GM21786 (cell line): ENCODE measurements around the gene BRCA1.
"Not testable (repeated sequence)": the region's sequence is repeated elsewhere in the genome, so short reads cannot be mapped to it uniquely, and the experiment has no call there.

Source experiments
- ATAC-seq: cut with Tn5 transposase; IDR thresholded peaks from one replicate; pipeline ENCODE4 v1.9.1; 2021; ENCODE audit not compliant: unreplicated experiment

BRCA1 gene

DNA sequence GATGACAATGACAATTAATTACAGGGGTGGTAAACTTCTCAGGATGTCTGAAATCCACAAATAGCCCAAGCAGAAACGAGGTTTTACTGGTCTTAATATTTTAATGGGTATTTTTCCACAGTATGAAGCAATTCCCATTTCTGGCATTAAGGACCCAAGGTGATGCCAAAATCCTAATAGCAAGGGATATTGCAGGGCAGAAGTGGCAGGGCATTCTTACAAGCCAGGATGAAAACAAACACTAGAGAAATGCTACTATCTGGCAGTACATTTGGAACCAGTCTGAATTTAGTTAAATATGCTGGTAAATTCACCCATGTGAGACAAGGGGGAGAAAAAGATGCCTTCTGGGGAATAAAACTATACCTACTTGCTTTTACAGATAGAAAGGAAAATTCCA, 54.9 kb downstream of the BRCA1 start:
- ATAC-seq: no peak

DNA sequence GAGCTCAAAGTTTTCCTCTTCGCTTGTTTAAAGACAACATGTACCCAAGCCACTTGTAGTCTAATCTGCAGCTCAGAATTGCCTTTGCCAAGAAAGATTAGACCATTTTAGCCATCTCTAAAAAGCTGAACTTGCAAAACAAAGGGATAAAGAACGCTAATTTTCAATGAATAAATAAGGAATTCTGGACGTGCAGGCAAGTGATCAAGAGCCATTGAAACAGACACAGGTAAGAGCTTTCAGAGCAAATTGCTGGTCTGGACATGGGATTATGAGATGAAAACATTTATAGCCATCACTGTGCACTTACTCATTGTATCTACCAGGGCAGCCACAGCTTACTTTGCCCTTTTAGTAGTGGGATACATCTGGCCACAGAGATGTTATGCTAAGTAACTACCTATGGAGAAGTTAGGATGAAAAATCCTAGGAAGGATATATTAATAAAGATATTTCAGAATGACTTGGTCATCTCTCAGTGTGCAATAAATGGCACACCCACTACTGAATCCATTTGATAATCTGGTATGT, 55.7 kb downstream of the BRCA1 start:
- ATAC-seq: no peak

GRCh38 chr17:43068570-43069367, 56.4 kb downstream of the BRCA1 start:
- no peak for ATAC-seq

DNA sequence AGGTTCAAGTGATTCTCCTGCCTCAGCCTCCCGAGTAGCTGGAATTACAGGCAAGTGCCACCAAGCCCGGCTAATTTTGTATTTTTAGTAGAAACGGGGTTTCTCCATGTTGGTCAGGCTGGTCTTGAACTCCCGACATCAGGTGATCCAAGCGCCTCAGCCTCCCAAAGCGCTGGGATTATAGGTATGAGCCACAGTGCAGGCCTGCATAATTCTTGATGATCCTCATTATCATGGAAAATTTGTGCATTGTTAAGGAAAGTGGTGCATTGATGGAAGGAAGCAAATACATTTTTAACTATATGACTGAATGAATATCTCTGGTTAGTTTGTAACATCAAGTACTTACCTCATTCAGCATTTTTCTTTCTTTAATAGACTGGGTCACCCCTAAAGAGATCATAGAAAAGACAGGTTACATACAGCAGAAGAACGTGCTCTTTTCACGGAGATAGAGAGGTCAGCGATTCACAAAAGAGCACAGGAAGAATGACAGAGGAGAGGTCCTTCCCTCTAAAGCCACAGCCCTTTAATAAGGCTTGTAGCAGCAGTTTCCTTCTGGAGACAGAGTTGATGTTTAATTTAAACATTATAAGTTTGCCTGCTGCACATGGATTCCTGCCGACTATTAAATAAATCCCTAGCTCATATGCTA, 62.1 kb downstream of the BRCA1 start:
- no peak for ATAC-seq

DNA sequence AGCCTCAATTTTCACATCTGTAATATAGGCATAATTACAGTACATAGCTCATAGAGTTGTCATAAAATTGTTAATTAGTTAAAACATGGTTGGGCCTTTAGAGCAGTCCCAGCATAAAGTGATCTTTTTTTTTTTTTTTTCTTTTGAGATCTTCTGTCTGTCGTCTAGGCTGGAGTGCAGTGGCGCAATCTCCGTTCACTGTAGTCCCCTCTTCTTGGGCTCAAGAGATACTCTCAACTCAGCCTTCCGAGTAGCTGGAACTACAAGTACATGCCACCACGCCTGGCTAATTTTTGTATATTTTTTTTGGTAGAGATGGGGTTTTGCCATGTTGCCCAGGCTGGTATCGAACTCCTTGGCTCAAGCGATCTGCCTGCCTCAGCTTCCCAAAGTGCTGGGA, 69.1 kb downstream of the BRCA1 start:
- no peak for ATAC-seq

GRCh38 chr17:43053008-43053407, 72.2 kb downstream of the BRCA1 start:
- ATAC-seq: not testable (repeated sequence)

DNA sequence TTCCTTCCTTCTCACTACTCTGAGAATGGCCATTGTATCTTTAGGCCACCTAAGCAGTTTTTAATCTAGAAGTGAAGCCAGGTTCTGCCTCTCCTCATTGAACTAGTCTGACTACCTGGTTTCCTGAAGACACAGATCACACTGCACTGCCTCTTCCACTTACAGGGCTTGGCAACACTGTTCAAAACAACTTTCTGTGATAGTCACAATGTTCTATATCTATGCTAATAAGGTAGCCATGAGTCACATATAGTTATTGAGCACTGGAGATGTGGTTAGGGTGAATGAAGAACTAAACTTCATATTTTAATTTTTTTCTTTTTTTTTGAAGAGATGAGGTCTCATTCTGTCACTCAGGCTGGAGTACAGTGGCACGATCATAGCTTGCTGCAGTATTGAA, 73.2 kb downstream of the BRCA1 start:
- ATAC-seq: no peak

DNA sequence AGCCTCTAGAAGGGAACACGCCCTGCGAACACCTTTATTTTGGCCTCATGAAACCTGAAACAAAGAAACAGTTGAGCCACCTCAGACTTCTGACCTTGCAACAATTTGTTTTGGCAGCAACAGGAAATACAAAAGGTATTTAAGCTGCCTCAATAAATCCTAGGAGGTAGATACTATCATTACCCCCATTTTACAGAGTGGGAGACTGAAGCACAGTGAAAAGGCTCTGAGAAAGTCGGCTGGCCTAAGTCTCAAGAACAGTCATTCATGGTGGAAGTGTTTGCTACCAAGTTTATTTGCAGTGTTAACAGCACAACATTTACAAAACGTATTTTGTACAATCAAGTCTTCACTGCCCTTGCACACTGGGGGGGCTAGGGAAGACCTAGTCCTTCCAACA, 81.1 kb downstream of the BRCA1 start:
- ATAC-seq: no peak

GRCh38 chr17:43043307-43043706, 81.9 kb downstream of the BRCA1 start:
- no peak for ATAC-seq

DNA sequence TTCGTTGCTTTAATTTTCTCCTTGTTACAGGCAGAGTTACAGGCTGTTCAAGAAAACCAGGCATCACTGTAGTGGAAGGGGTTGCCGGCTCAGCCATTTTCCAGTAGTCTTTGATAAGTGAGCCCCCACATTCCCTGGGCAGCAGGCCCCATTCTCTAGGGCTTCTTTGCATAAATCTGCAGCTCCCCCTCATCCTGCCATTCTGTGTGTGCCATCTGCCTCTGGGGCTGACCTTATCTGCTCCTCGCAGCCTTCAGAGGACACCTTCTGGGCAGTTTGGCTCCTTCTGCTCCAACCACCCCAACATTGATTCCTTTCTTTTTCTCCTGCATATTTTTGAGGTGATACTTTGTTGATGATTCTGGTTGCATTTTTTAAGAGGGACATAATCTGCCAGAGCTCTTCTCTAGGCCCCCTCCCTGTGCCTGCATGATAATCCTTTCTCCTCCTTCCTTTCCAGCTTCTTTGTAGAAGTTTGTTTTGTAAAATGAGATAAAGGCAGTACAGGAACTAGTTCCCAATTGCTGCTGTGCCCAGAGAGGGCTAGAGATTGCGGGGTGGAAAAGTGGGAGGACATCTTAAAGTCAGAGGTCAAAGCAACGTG, 83.0 kb downstream of the BRCA1 start:
- no peak for ATAC-seq

DNA sequence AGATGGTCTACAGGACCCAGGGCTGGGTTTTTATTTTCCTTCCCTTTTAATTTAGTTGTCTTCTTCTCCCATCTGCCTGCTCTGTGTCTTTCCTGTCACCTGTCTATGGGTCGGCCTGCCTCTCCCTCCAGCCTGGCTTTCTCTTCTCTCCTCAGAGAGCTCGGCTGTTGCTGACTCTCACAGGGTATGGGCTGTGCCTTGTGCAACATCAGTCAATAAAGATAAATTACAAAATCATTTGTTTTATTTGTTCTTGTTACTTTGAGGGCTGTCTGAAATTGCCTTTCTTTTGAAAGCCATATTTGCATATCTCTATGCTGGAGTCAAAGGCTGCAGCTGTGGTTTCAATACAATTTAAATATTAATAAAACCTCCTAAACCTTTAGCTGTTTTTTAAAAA, 84.5 kb downstream of the BRCA1 start:
- ATAC-seq: no peak

DNA sequence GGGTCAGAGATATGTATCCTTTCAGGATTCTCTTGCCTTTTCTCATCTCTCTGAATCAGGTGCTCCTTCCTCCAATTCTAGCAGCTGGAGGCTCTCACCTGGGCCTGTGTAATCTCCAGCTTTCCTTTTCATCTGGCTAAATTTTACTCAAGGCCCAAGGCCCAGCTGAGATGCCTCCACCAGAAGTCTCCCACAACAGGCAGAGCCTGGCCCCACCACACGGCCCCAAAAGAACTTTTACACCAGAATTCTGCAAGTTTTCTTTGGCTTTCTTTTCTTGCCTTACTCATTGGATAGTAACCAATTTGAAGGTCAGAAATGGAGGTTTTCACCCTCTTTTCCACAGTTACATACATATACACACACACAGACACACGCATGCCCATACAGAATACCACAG, 85.5 kb downstream of the BRCA1 start:
- ATAC-seq: no peak

GRCh38 chr17:43034894-43035293, 90.3 kb downstream of the BRCA1 start:
- no peak for ATAC-seq

GRCh38 chr17:43033948-43034881, 90.9 kb downstream of the BRCA1 start:
- ATAC-seq: no peak

DNA sequence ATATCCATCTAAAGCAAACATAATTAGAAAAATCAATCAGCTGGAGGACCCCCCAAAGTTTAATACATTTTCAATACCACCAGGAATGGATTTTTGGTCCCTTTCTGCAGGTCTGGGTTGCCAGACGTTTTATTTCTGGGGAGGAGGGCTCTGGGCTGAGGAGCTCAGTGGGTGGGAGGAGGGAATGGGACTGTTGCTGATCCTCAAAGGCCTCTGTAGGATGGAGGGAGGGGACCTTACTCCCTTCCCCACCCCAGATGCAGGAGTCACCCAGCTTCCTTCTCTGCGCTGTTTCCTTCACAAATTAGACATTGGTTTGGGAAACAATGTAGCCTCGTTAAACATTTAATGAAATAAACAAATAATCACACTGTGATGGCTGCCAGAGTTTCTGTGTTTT, 93.5 kb downstream of the BRCA1 start:
- no peak for ATAC-seq

DNA sequence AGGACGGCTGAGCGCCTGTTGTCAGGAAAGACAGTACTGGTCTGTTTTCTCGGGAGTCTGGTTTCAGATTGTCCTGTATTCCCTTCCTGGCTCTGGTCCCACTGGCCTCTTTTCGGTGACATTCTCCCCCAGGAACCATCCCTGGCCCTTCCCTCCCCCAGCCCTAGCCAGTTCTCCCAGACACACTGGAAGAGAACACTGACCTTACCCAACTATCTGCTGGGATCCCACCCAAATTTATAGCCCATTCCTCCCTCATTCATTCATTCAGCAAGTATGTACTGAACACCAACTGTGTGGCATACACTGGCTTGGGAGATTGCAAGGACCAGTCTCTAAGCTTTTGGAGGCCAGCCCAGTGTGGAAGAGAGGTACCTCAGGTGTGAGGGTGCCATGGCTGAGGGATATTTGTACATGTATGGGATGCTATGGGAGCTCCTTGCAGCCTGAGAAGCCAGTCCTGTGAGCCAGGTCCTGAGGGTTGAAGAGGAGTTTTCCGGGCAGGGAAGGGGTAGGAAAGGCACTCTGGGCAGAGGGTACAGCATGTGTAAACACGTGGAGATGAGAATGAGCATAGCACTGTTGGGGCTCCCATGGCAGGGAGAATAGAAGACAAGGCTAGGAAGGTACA, 94.9 kb downstream of the BRCA1 start:
- ATAC-seq: no peak

- ATAC-seq: no peak
Measured at GRCh38 chr17:43028221-43028861, 96.8 kb downstream of the BRCA1 start.

GRCh38 chr17:43027091-43028032, 97.8 kb downstream of the BRCA1 start:
- ATAC-seq: no peak

GRCh38 chr17:43026595-43026994, 98.6 kb downstream of the BRCA1 start:
- ATAC-seq: no peak
